Gastrocnemius medialis (tissue), 4 donors: ENCODE data around the gene COQ9. TPM values are rescaled to one million over a fixed set of nuclear protein-coding genes. Genes with fewer than 3 reads are reported as not detected.
A peak's percentile ranks its signal among the peaks of the same experiment; 100 is the strongest.

Experiments used
- ATAC-seq, 2 donors: fragments of 150-250 bp; one replicate each; pipeline ENCODE4 v1.9.1; 2016
- DNase-seq, 2 donors: peaks; one replicate each; pipeline ENCODE4 v3.0.0-alpha.2; 2019
- H3K27ac ChIP-seq, 4 donors: fragments of 200-600 bp; sonication (generic); 1 replicate in 1 of 4; 2 replicates in 3 of 4; pipeline ENCODE4 v1.5.1; 2016 to 2018; ENCODE audit warnings: mild to moderate bottlenecking in 2 of 4, moderate library complexity in 1 of 4
- H3K27me3 ChIP-seq, 3 donors: fragments of 200-600 bp; sonication (generic) in 2 of 3; 1 replicate in 1 of 3; 2 replicates in 2 of 3; pipeline versions ENCODE4 v1.5.1 to v1.6.0; 2016 to 2019; ENCODE audit warnings: mild to moderate bottlenecking in 1 of 3, moderate library complexity in 1 of 3
- H3K36me3 ChIP-seq, 2 donors: fragments of 200-600 bp; sonication (generic) in 1 of 2; one replicate each; pipeline ENCODE4 v1.5.1; 2017 to 2018
- H3K4me1 ChIP-seq, 2 donors: fragments of 200-600 bp; sonication (generic) in 1 of 2; one replicate each; pipeline ENCODE4 v1.5.1; 2016 to 2017; ENCODE audit warnings: mild to moderate bottlenecking in 2 of 2
- H3K4me3 ChIP-seq, 4 donors: fragments of 200-600 bp; sonication (generic) in 3 of 4; 1 replicate in 1 of 4; 2 replicates in 3 of 4; pipeline ENCODE4 v1.5.1; 2016 to 2019; ENCODE audit warnings: mild to moderate bottlenecking in 2 of 4
- H3K9me3 ChIP-seq, 3 donors: fragments of 200-600 bp; sonication (generic) in 2 of 3; 1 replicate in 1 of 3; 2 replicates in 2 of 3; pipeline ENCODE4 v1.5.1; 2016 to 2019
- CTCF ChIP-seq, 5 experiments: fragments of 450-650 bp in 3 of 5; fragments of 200-600 bp in 2 of 5; sonication (generic) in 2 of 5; IDR thresholded peaks in 4 of 5; conservative IDR thresholded peaks in 1 of 5; 1 replicate in 4 of 5; 2 replicates in 1 of 5; pipeline ENCODE4 v1.5.1; 2016 to 2019; ENCODE audit warnings: antibody characterized with exemption in 5 of 5, mild to moderate bottlenecking in 3 of 5, moderate library complexity in 3 of 5
- POLR2A ChIP-seq, 2 donors: fragments of 450-650 bp; IDR thresholded peaks; one replicate each; pipeline ENCODE4 v1.6.1; 2017; ENCODE audit warnings: antibody characterized with exemption in 2 of 2, mild to moderate bottlenecking in 2 of 2, moderate library complexity in 2 of 2
- in situ Hi-C, 4 donors: fragments of 200-750 bp; cut with MboI; loops; one replicate each; pipeline versions ENCODE4 v1.15.0 to v1.8.0; 2017; ENCODE audit warnings: low sequenced_read_pairs in 4 of 4
- intact Hi-C: fragments of 100-400 bp; cut with DNase I; formaldehyde crosslinking; loops from one replicate; pipeline ENCODE4 v1.15.1; 2023; ENCODE audit warnings: low total_unique reads
- total RNA-seq, 4 donors: library from RNA; depleted of rRNA; stranded (reverse); fragments of >200 nt; gene quantifications; one replicate each; pipeline versions ENCODE4 v1.1.0 to v1.2.3, GENCODE V29; 2016

COQ9 gene
- total RNA-seq, 4 donors from 2014 or later = 107 to 171 (median 135) TPM

GRCh38 chr16:57416084-57416483 is 31.2 kb upstream of the COQ9 start:
- in situ Hi-C loops (loop anchor here (5.0 to 25.0 kb wide), 2 partner anchors 114 to 329 kb away; partner anchors contain the start of gene CPNE2 (in 1 of the 4)), intact Hi-C loops (loop anchor here (10.0 kb wide), 1 partner anchor 321 kb away; the partner anchor contains the start of gene CPNE2)
- DNase-seq = no peak
- peaks cover 9 to 12% of the 10 kb centered on the region in 2 donors for H3K4me1 ChIP-seq
- TF ChIP-seq CTCF (IDR thresholded peaks at IDR 0.05 in 4 of 5, conservative IDR thresholded peaks at IDR 0.05 in 1 of 5) (no peak), POLR2A (IDR thresholded peaks at IDR 0.05) (no peak)
- no peaks in the 10 kb centered on the region for H3K9me3 ChIP-seq
- H3K4me3 ChIP-seq = no peak overlapping the region
- ATAC-seq = no peak
- no peaks in the 10 kb centered on the region for H3K27me3 ChIP-seq
- H3K36me3 ChIP-seq = no peaks in the 10 kb centered on the region
- no peak overlapping the region for H3K27ac ChIP-seq

GRCh38 chr16:57419506-57419905 is 27.8 kb upstream of the COQ9 start:
- DNase-seq = no peak
- intact Hi-C loops (loop anchor here (1.0 to 10.0 kb wide), 2 partner anchors 100 to 325 kb away; partner anchors contain the start of gene CPNE2), in situ Hi-C loops (loop anchor here (5.0 to 25.0 kb wide), 2 partner anchors 117 to 332 kb away; partner anchors contain the start of gene CPNE2 (in 1 of the 4))
- Histone ChIP-seq H3K27ac (no peak overlapping the region), H3K4me3 (no peak overlapping the region), H3K27me3 (no peaks in the 10 kb centered on the region), H3K9me3 (no peaks in the 10 kb centered on the region), H3K36me3 (no peaks in the 10 kb centered on the region), H3K4me1 (peaks cover 12% of the 10 kb centered on the region in 2 donors)
- TF ChIP-seq CTCF (IDR thresholded peaks at IDR 0.05 in 4 of 5, conservative IDR thresholded peaks at IDR 0.05 in 1 of 5) (no peak), POLR2A (IDR thresholded peaks at IDR 0.05) (no peak)
- no peak for ATAC-seq

- no peaks in the 10 kb centered on the region for H3K27me3 ChIP-seq
- DNase-seq = no peak
- in situ Hi-C loops (loop anchor here in 2 of 4 donors (5.0 to 25.0 kb wide), 3 partner anchors 93 to 335 kb away; partner anchors contain the start of gene CPNE2 (in 1 of the 2)), intact Hi-C loops (no loop called here)
- H3K4me1 ChIP-seq = peaks cover 6 to 10% of the 10 kb centered on the region in 2 donors
- peak in 2 of 5 experiments; percentile 41 to 47 for TF ChIP-seq CTCF (IDR thresholded peaks at IDR 0.05 in 4 of 5, conservative IDR thresholded peaks at IDR 0.05 in 1 of 5)
- TF ChIP-seq POLR2A (IDR thresholded peaks at IDR 0.05) = no peak
- no peaks in the 10 kb centered on the region for H3K36me3 ChIP-seq
- no peaks in the 10 kb centered on the region for H3K9me3 ChIP-seq
- ATAC-seq = peak; percentile 17 to 42
- no peak overlapping the region for H3K27ac ChIP-seq
- no peak overlapping the region for H3K4me3 ChIP-seq
These were observed 25.0 kb upstream of the COQ9 start for GRCh38 chr16:57422026-57422944.

- Histone ChIP-seq H3K4me3 (no peak overlapping the region), H3K36me3 (peaks cover 0 to 5% of the 10 kb centered on the region in 2 donors), H3K9me3 (no peaks in the 10 kb centered on the region), H3K27me3 (no peaks in the 10 kb centered on the region), H3K4me1 (peaks cover 6 to 9% of the 10 kb centered on the region in 2 donors), H3K27ac (no peak overlapping the region)
- ATAC-seq = no peak
- intact Hi-C loops (no loop called here), in situ Hi-C loops (loop anchor here in 2 of 4 donors (5.0 to 25.0 kb wide), 3 partner anchors 92 to 336 kb away; partner anchors contain the start of gene CPNE2 (in 1 of the 2))
- DNase-seq = no peak
- TF ChIP-seq POLR2A (IDR thresholded peaks at IDR 0.05) (no peak), CTCF (IDR thresholded peaks at IDR 0.05 in 4 of 5, conservative IDR thresholded peaks at IDR 0.05 in 1 of 5) (no peak)
These were observed 24.1 kb upstream of the COQ9 start for GRCh38 chr16:57423152-57423551.
